GM19455 (cell line): ENCODE measurements around the gene MAZ.
"Not testable (repeated sequence)": the region's sequence is repeated elsewhere in the genome, so short reads cannot be mapped to it uniquely, and the experiment has no call there.

Experiments used
- ATAC-seq: cut with Tn5 transposase; IDR thresholded peaks from one replicate; pipeline ENCODE4 v1.9.1; 2021; ENCODE audit not compliant: unreplicated experiment

Gene MAZ

DNA sequence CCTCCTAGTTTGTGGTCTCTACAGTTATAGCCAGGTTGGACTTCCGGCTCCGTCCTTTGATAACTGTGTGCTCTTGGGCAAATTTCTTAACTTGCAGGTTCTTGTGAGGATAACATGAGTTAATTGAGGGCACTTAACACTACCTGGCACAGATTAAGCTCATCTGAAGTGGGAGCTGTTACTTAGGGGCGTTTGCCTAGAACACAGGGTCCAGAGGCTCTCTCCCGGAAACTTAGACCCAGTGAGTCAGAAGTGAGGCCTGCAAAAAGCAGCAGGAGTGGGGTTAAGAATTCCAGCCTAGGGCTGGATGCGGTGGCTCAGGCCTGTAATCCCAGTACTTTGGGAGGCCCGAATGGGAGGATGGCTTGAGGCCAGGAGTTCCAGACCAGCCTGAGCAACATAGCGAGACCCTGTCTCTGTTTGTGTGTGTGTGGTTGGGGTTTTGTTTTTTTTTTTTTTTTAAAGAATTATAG lies 15.3 kb downstream of the MAZ start:
- no peak for ATAC-seq

- ATAC-seq, result no peak
Observed at GRCh38 chr16:29824589-29825144, 18.3 kb downstream of the MAZ start.

- ATAC-seq, result no peak
Observed at GRCh38 chr16:29825145-29826044, 19.1 kb downstream of the MAZ start.

GRCh38 chr16:29826342-29826695 lies 20.0 kb downstream of the MAZ start:
- no peak for ATAC-seq

- ATAC-seq, result no peak
Observed at GRCh38 chr16:29830774-29831173, 24.4 kb downstream of the MAZ start.

DNA sequence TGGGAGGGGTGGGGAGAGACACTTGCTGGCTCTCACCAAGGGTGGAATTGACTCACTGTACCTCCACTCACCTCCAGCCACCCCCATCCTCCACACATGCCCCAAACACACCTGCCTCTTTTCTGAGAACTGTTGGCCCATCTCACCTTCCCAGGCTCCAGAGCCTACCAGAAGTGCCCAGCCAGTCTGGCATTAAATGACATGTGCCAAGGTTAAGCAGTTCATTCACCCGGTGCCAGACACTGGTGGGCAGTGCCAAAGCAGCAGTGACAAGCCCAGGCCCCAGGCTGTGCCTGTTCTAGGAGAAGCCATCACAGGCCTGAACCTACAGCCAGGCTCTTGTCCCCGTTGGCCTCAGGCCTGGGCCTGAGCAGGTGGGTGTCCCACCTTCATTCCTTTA lies 25.2 kb downstream of the MAZ start:
- ATAC-seq, result no peak

DNA sequence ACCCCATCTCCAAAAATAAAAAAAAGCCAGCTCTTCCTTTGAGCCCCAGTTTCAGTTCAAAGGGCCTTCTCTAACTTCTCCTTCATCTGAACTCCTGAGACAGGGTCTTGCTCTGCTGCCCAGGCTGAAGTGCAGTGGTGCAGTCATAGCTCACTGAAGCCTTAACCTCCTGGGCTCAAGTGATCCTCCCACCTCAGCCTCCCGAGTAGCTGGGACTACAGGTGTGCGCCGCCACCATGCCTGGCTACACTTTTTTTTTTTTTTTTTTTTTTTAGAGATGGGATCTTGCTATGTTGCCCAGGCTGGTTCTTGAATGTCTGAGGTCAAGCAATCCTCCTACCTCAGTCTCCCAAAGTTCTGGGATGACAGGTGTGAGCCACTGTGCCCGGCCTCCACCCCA lies 26.9 kb downstream of the MAZ start:
- not testable (repeated sequence) for ATAC-seq

- no peak for ATAC-seq
Observed at GRCh38 chr16:29834079-29834478, 27.8 kb downstream of the MAZ start.

GRCh38 chr16:29835926-29836325 lies 29.6 kb downstream of the MAZ start:
- ATAC-seq, result no peak

DNA sequence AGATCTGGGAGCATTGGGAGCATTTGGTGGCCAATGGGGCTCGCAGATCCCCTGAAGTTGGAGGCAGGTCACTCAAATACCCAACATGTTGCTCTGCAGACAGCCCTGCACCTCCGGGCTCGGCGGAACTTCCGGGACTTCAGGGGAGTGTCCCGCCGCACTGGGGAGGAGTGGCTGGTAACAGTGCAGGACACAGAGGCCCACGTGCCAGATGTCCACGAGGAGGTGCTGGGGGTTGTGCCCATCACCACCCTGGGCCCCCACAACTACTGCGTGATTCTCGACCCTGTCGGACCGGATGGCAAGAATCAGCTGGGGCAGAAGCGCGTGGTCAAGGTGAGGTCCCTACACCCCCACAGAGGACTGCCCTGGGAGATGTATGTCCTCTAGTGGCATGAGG lies 30.3 kb downstream of the MAZ start:
- no peak for ATAC-seq

DNA sequence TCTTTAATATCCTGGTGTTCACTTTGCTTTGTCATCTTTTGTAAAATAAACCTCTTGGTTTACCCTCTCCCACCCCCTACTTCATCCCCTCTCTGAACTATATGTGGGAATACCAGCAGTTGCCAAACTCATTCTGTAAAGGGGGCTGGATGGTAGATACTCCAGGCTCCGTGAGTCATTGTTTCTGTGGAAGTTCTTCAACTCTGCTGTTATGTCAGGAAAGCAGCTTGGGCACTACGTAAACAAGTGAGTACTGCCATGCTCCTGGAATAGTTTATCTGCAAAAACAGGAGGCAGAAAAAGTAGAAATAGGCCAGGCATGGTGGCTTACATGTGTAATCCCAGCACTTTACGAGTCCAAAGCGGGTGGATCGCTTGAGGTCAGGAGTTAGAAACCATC lies 31.5 kb downstream of the MAZ start:
- ATAC-seq, result no peak

DNA sequence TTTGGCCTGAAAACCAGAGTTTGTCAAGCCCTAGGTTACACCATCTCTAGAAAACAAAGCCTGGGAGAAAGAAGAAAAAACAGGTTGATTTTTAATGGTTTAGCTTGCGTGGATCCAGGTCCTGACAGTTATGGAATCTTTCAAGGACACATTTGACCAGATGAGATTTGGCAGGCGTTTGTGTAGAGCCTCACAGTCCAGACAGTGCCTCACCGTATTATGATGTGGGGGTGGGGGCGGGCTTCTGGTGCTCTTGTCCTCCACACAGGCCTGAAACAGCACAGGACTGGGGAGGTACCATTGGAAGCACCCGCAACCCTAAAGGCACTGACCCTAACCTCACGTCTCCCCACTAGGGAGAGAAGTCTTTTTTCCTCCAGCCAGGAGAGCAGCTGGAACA lies 33.5 kb downstream of the MAZ start:
- no peak for ATAC-seq

- no peak for ATAC-seq
Observed at GRCh38 chr16:29840240-29840639, 33.9 kb downstream of the MAZ start.

DNA sequence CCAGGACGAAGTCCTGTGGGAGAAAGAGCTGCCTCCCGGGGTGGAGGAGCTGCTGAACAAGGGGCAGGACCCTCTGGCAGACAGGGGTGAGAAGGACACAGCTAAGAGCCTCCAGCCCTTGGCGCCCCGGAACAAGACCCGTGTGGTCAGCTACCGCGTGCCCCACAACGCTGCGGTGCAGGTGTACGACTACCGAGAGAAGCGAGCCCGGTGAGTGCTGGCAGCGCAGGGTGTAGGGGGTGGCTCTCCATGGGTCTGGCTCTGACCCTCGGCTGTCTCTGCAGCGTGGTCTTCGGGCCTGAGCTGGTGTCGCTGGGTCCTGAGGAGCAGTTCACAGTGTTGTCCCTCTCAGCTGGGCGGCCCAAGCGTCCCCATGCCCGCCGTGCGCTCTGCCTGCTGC lies 35.3 kb downstream of the MAZ start:
- ATAC-seq, result no peak

- ATAC-seq, result no peak
Observed at GRCh38 chr16:29842732-29843346, 36.5 kb downstream of the MAZ start.

GRCh38 chr16:29843931-29844330 lies 37.6 kb downstream of the MAZ start:
- ATAC-seq, result no peak

GRCh38 chr16:29844575-29845331 lies 38.4 kb downstream of the MAZ start:
- no peak for ATAC-seq

- no peak for ATAC-seq
Observed at GRCh38 chr16:29845656-29846055, 39.3 kb downstream of the MAZ start.

GRCh38 chr16:29848420-29849297 lies 42.3 kb downstream of the MAZ start:
- no peak for ATAC-seq

DNA sequence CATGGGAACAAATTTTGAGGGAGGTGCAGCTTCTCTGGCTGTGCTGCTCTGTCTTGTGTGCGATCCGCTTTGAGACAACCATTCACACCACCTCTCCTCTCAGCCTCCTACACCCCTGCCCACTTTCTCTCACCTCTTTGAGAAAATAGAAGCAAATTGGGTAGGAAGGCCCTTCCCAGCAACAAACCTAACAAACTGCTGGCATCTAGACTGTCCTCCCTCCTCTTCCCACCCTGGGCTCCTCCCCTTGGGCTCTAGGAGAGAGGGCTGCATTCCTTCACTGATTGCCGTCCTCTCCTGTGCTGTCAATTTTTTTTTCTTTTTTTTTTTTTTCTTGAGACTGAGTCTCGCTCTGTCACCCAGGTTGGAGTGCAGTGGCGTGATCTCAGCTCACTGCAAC lies 43.2 kb downstream of the MAZ start:
- ATAC-seq, result no peak

- ATAC-seq, result no peak
Observed at GRCh38 chr16:29850998-29851397, 44.7 kb downstream of the MAZ start.
